A673 (cell line): ENCODE results near the gene TP53I3.

ENCODE experiments used
- EZH2 ChIP-seq: fragments of 200-600 bp; sonication (generic); IDR thresholded peaks from 2 replicates; pipeline ENCODE4 v1.6.1; 2017; ENCODE audit warnings: borderline replicate concordance, low read depth, mild to moderate bottlenecking, mixed read lengths, antibody characterized with exemption, low read length; ENCODE audit not compliant: poor library complexity, severe bottlenecking
- TF ChIP-seq, protein P1 (sequence below): fragments of 300-800, 200-600 bp; sonication (generic); conservative IDR thresholded peaks from 2 replicates; pipeline ENCODE4 v1.5.1; 2017; ENCODE audit warnings: low read depth, mild to moderate bottlenecking, antibody characterized with exemption, low read length, moderate library complexity, mixed read lengths

DNA sequence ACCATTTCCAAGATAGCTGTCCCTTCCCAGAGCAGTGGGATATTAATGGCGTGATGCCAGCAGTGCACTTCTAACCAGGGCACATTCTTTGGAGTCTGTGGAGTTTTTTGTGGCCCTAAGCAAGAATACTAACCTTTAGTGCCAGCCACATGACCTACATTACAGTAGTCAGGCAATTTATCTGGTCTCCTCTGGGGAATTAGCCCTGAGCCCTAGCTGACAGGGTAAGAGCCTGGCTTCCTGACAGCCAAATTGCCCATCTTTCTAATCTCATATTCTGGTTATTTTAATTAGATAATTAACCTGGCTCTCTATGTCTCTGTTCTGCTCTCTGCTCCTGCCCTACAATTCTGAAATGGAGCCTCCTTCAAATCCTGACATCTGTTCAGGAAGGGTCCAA is 33.3 kb upstream of the TP53I3 start:
- TF ChIP-seq, protein P1, sequence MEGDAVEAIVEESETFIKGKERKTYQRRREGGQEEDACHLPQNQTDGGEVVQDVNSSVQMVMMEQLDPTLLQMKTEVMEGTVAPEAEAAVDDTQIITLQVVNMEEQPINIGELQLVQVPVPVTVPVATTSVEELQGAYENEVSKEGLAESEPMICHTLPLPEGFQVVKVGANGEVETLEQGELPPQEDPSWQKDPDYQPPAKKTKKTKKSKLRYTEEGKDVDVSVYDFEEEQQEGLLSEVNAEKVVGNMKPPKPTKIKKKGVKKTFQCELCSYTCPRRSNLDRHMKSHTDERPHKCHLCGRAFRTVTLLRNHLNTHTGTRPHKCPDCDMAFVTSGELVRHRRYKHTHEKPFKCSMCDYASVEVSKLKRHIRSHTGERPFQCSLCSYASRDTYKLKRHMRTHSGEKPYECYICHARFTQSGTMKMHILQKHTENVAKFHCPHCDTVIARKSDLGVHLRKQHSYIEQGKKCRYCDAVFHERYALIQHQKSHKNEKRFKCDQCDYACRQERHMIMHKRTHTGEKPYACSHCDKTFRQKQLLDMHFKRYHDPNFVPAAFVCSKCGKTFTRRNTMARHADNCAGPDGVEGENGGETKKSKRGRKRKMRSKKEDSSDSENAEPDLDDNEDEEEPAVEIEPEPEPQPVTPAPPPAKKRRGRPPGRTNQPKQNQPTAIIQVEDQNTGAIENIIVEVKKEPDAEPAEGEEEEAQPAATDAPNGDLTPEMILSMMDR: no peak
- no peak for TF ChIP-seq EZH2
